ENCODE data around the gene CMC2. TPM values are rescaled to one million over a fixed set of nuclear protein-coding genes. Genes with fewer than 3 reads are reported as not detected.

Gene CMC2
- total RNA-seq, 4 donors from 2014 or later, result 29.7 to 78.1 (median 41.9) TPM

DNA sequence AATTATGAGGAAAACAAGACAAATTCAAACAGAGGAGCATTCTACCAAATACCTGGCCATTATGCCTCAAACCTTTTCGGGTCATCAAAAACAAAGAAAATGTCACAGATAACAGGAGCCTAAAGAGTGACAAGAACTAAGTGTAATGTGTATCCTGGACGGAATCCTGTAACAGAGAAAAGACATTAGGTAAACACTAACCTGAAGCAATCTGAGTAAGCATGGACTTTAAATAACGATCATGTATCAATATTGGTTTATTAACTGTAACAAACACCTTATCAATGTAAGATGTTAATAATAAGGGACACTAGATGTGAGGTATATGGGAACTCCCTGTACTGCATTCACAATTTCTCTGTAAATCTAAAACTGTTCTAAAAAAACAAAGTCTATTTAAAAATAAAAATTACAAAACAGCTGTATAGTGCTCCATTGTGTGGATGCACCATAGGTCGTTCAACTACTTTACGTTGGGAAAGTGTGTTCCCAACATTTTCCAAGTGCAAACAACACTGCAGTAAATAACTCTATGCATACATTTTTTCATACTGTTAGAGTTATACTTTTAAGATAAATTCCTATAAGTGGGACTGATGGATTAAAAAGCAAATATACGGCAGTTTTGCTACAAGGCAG lies 14.8 kb downstream of the CMC2 start:
- Histone ChIP-seq H3K9me3 (no peaks in the 10 kb centered on the region), H3K27me3 (no peaks in the 10 kb centered on the region), H3K36me3 (peaks cover 0 to 9% (median 2%) of the 10 kb centered on the region in 4 donors), H3K4me1 (peaks cover 0 to 9% (median 0%) of the 10 kb centered on the region in 4 donors), H3K4me3 (no peak overlapping the region), H3K27ac (replicated peaks in 1 of 4) (no peak overlapping the region)
- 64% methylated on average over 6 of the region's 6 CpGs for WGBS
- DNase-seq (ENCODE audit: extremely low spot score), result no peak
- intact Hi-C loops (cut with DNase I), result no loop called here
- no peak for TF ChIP-seq EP300 (IDR thresholded peaks at IDR 0.05)
- no peak for TF ChIP-seq POLR2AphosphoS5 (IDR thresholded peaks at IDR 0.05)
- TF ChIP-seq POLR2A (IDR thresholded peaks at IDR 0.05; ENCODE audit: low read depth), result no peak
- TF ChIP-seq, protein P1, sequence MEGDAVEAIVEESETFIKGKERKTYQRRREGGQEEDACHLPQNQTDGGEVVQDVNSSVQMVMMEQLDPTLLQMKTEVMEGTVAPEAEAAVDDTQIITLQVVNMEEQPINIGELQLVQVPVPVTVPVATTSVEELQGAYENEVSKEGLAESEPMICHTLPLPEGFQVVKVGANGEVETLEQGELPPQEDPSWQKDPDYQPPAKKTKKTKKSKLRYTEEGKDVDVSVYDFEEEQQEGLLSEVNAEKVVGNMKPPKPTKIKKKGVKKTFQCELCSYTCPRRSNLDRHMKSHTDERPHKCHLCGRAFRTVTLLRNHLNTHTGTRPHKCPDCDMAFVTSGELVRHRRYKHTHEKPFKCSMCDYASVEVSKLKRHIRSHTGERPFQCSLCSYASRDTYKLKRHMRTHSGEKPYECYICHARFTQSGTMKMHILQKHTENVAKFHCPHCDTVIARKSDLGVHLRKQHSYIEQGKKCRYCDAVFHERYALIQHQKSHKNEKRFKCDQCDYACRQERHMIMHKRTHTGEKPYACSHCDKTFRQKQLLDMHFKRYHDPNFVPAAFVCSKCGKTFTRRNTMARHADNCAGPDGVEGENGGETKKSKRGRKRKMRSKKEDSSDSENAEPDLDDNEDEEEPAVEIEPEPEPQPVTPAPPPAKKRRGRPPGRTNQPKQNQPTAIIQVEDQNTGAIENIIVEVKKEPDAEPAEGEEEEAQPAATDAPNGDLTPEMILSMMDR (IDR thresholded peaks at IDR 0.05), result no peak

DNA sequence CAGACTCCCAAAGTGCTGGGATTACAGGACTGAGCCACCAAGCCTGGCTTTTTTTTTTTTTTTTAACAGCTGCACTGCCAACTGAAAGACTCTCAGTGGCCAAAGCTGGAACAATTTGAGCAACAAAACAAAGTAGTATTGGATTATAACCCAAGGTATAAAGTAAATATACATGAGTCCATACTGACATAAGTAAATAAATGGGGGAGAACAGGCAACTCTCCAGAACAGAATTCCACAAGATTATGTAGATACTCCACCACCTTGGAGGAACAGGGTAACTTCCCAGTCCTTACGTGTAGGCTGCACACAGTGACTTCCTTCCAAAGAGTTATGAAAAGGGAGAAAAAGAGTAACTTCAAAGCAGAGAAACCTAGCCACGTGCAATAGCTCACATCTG lies 15.7 kb downstream of the CMC2 start:
- no peaks in the 10 kb centered on the region for H3K27me3 ChIP-seq
- H3K4me3 ChIP-seq, result no peak overlapping the region
- no peak for DNase-seq (ENCODE audit: extremely low spot score)
- H3K36me3 ChIP-seq, result peaks cover 0 to 9% (median 2%) of the 10 kb centered on the region in 4 donors
- 93% methylated on average over 2 of the region's 2 CpGs for WGBS
- no peaks in the 10 kb centered on the region for H3K9me3 ChIP-seq
- TF ChIP-seq, protein P1 (IDR thresholded peaks at IDR 0.05), result no peak
- no peak for TF ChIP-seq EP300 (IDR thresholded peaks at IDR 0.05)
- no peak for TF ChIP-seq POLR2AphosphoS5 (IDR thresholded peaks at IDR 0.05)
- TF ChIP-seq POLR2A (IDR thresholded peaks at IDR 0.05; ENCODE audit: low read depth), result no peak
- intact Hi-C loops (cut with DNase I), result no loop called here
- no peak overlapping the region for H3K27ac ChIP-seq (replicated peaks in 1 of 4)
- H3K4me1 ChIP-seq, result peaks cover 0 to 15% (median 0%) of the 10 kb centered on the region in 4 donors

DNA sequence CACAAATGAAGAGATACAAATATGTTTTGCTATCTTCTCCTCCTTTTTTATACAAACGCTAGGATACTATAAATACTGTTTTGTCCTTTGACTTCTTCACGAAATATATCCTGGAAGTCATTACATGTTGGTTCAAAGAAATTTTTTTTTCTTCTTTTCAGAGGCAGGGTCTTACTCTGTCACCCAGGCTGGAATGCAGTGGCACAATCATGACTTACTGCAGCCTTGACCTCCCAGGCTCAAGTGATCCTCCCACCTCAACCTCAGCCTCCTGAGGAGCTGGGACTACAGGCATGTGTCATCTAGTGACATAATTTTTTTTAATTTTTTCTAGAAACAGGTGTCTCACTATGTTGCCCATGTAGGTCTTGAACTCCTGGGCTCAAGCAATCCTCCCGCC lies 16.1 kb downstream of the CMC2 start:
- 93% methylated on average over 3 of the region's 3 CpGs for WGBS

DNA sequence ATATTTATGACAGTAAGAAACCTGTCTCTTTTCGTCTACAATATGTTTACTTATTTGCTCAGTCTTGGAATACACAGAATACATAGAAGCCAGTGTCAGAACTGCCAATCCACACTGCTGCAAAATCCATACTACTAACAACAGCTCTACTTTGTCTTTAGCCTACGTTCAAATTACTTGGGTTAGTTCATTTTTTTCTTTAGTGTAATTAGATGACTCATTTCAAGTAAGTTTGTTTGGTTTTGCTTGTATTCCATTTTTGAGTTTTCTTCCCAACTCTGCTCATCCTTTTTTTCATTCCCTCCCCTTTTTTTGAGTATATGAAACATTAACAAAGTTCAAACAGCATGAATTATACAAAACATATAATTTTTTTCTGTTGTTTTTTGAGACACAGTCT lies 16.9 kb downstream of the CMC2 start:
- no peak overlapping the region for H3K4me3 ChIP-seq
- no peaks in the 10 kb centered on the region for H3K27me3 ChIP-seq
- H3K4me1 ChIP-seq, result peaks cover 0 to 15% (median 0%) of the 10 kb centered on the region in 4 donors
- intact Hi-C loops (cut with DNase I), result no loop called here
- no peak for DNase-seq (ENCODE audit: extremely low spot score)
- TF ChIP-seq, protein P1 (IDR thresholded peaks at IDR 0.05), result no peak
- TF ChIP-seq POLR2AphosphoS5 (IDR thresholded peaks at IDR 0.05), result no peak
- no peak for TF ChIP-seq POLR2A (IDR thresholded peaks at IDR 0.05; ENCODE audit: low read depth)
- TF ChIP-seq EP300 (IDR thresholded peaks at IDR 0.05), result no peak
- H3K36me3 ChIP-seq, result peaks cover 0 to 9% (median 4%) of the 10 kb centered on the region in 4 donors
- H3K9me3 ChIP-seq, result no peaks in the 10 kb centered on the region
- WGBS, result 43% methylated on average over 2 of the region's 2 CpGs
- H3K27ac ChIP-seq (replicated peaks in 1 of 4), result no peak overlapping the region

More for the DNA sequence above, 16.1 kb downstream of the CMC2 start:
- H3K4me3 ChIP-seq, result no peak overlapping the region
- no peaks in the 10 kb centered on the region for H3K27me3 ChIP-seq
- H3K27ac ChIP-seq (replicated peaks in 1 of 4), result no peak overlapping the region
- intact Hi-C loops (cut with DNase I), result no loop called here
- peaks cover 0 to 15% (median 0%) of the 10 kb centered on the region in 4 donors for H3K4me1 ChIP-seq
- H3K9me3 ChIP-seq, result no peaks in the 10 kb centered on the region
- no peak for DNase-seq (ENCODE audit: extremely low spot score)
- peaks cover 0 to 9% (median 2%) of the 10 kb centered on the region in 4 donors for H3K36me3 ChIP-seq
- TF ChIP-seq, protein P1 (IDR thresholded peaks at IDR 0.05), result no peak
- no peak for TF ChIP-seq EP300 (IDR thresholded peaks at IDR 0.05)

DNA sequence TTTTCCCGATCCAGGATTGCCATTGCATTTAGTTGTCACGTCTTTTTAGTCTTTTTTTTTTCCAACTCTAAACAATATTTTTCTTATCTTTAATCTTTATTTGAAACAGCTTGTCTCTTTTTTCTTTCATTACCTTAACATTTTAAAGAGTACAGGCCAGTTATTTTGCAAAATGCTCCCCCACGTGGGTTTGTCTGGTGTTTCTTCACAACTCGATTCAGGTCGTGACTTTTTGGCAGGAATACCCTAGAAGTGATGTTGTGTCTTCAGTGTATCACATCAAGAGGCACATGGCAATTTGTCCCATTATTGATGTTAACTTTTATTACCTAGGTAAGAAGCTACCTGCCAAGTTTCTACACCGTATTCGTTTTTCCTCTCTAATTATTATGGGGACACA lies 17.9 kb downstream of the CMC2 start:
- Histone ChIP-seq H3K27ac (replicated peaks in 1 of 4) (no peak overlapping the region), H3K4me1 (peaks cover 0 to 14% (median 0%) of the 10 kb centered on the region in 4 donors)
- TF ChIP-seq, protein P1 (IDR thresholded peaks at IDR 0.05), result no peak
- TF ChIP-seq POLR2AphosphoS5 (IDR thresholded peaks at IDR 0.05) (no peak), EP300 (IDR thresholded peaks at IDR 0.05) (no peak), POLR2A (IDR thresholded peaks at IDR 0.05; ENCODE audit: low read depth) (no peak)

More for the DNA sequence above, 17.9 kb downstream of the CMC2 start:
- 74% methylated on average over 7 of the region's 7 CpGs for WGBS
- Histone ChIP-seq H3K9me3 (no peaks in the 10 kb centered on the region), H3K27me3 (no peaks in the 10 kb centered on the region), H3K4me3 (no peak overlapping the region), H3K36me3 (peaks cover 0 to 9% (median 4%) of the 10 kb centered on the region in 4 donors)
- intact Hi-C loops (cut with DNase I), result no loop called here
- no peak for DNase-seq (ENCODE audit: extremely low spot score)

Measured in esophagus muscularis mucosa (tissue), 4 donors.